PC-3 (cell line): Measurements from ENCODE around the gene FLVCR1. TPM values are rescaled to one million over a fixed set of nuclear protein-coding genes. Genes with fewer than 3 reads are reported as not detected.
"Not testable (repeated sequence)": the region's sequence is repeated elsewhere in the genome, so short reads cannot be mapped to it uniquely, and the experiment has no call there.

Experiments used
- ATAC-seq: fragments of 200-7000 bp; cut with Tn5 transposase; 2 replicates; pipeline ENCODE4 v1.9.1; 2020; ENCODE audit warnings: mild to moderate bottlenecking, moderate library complexity
- BruUV-seq: library from RNA; stranded (reverse); fragments of 400-500 nt; replicated peaks from 2 replicates; lab custom pipeline; 2021; lab: Mats Ljungman, UMichigan
- CTCF ChIA-PET: fragments of 300-600 bp; sonication (Branson Sonifier 250); formaldehyde crosslinking; loops from one replicate; lab custom pipeline; 2022; ENCODE audit warnings: antibody characterized with exemption; lab: Charles Lee
- POLR2A ChIA-PET: fragments of 300-600 bp; sonication (Branson Sonifier 250); formaldehyde crosslinking; loops from one replicate; lab custom pipeline; 2022; ENCODE audit warnings: antibody characterized with exemption; ENCODE audit not compliant: unreplicated experiment; lab: Charles Lee
- DNase-seq: peaks from one replicate; pipeline ENCODE4 v3.0.0-alpha.2; 2015
- H2AFZ ChIP-seq: fragments of 300-600 bp; sonication (generic); 2 replicates; pipeline ENCODE4 v1.6.0; 2016; ENCODE audit warnings: antibody characterized with exemption, low read length
- H3F3A ChIP-seq: fragments of 300-600 bp; sonication (generic); one replicate; pipeline ENCODE4 v1.6.0; 2017; ENCODE audit warnings: antibody characterized with exemption, low read length, control low read depth, mild to moderate bottlenecking; ENCODE audit not compliant: unreplicated experiment
- H3K27ac ChIP-seq: fragments of 300-600 bp; sonication (generic); 2 replicates; pipeline ENCODE4 v1.5.1; 2016; ENCODE audit warnings: mild to moderate bottlenecking, low read length
- H3K27me3 ChIP-seq: fragments of 300-600 bp; sonication (generic); 2 replicates; pipeline ENCODE4 v1.6.1; 2016; ENCODE audit warnings: low read length, mixed read lengths
- H3K36me3 ChIP-seq: fragments of 300-600 bp; sonication (generic); 2 replicates; pipeline ENCODE4 v1.6.1; 2016; ENCODE audit warnings: low read depth, mixed run types, low read length, mixed read lengths
- H3K4me1 ChIP-seq: fragments of 300-600 bp; sonication (generic); 2 replicates; pipeline ENCODE4 v1.5.1; 2016; ENCODE audit warnings: low read length; ENCODE audit not compliant: insufficient read depth
- H3K4me2 ChIP-seq: fragments of 300-600 bp; sonication (generic); 2 replicates; pipeline ENCODE4 v1.6.0; 2016; ENCODE audit warnings: low read length
- H3K4me3 ChIP-seq: fragments of 300-600 bp; sonication (generic); 2 replicates; pipeline ENCODE4 v1.5.1; 2016; ENCODE audit warnings: mild to moderate bottlenecking, low read length, mixed read lengths
- H3K79me2 ChIP-seq: fragments of 300-600 bp; sonication (generic); 2 replicates; pipeline ENCODE4 v1.6.1; 2017; ENCODE audit warnings: low read length, mixed read lengths
- H3K9ac ChIP-seq: fragments of 300-600 bp; sonication (generic); 2 replicates; pipeline ENCODE4 v1.6.0; 2016; ENCODE audit warnings: mild to moderate bottlenecking, low read length
- H3K9me2 ChIP-seq: fragments of 300-600 bp; sonication (generic); replicated peaks from 2 replicates; pipeline ENCODE4 v1.6.1; 2016; ENCODE audit warnings: mixed run types, low read length, mixed read lengths
- H3K9me3 ChIP-seq: fragments of 300-600 bp; sonication (generic); 2 replicates; pipeline ENCODE4 v1.6.1; 2016; ENCODE audit warnings: low read length, mixed read lengths
- H4K20me1 ChIP-seq: fragments of 300-600 bp; sonication (generic); 2 replicates; pipeline ENCODE4 v1.6.1; 2016; ENCODE audit warnings: low read length, mixed read lengths
- CTCF ChIP-seq: fragments of 300-600 bp; sonication (generic); conservative IDR thresholded peaks from 2 replicates; pipeline ENCODE4 v1.5.1; 2017; ENCODE audit warnings: antibody characterized with exemption, low read depth, mild to moderate bottlenecking, low read length
- EZH2 ChIP-seq: fragments of 300-600 bp; sonication (generic); IDR thresholded peaks from one replicate; pipeline ENCODE4 v1.6.1; 2017; ENCODE audit warnings: antibody characterized with exemption, mild to moderate bottlenecking, low read length; ENCODE audit not compliant: unreplicated experiment
- EZH2phosphoT487 ChIP-seq: fragments of 300-600 bp; sonication (generic); IDR thresholded peaks from 2 replicates; pipeline ENCODE4 v1.6.1; 2018; ENCODE audit warnings: mild to moderate bottlenecking, antibody characterized with exemption, low read length, borderline replicate concordance
- intact Hi-C: fragments of 100-400 bp; cut with micrococcal nuclease; formaldehyde crosslinking; loops from 2 replicates; pipeline ENCODE4 v1.9.0; 2023
- total RNA-seq: library from RNA; depleted of rRNA; stranded (reverse); fragments of >200 nt; gene quantifications from 2 replicates; pipeline ENCODE4 v1.2.3, GENCODE V29; 2014

Gene FLVCR1
- total RNA-seq, 1 experiment from 2014 or later = 13.9 TPM

GRCh38 chr1:212862111-212862690 is 4.1 kb downstream of the FLVCR1 start:
- TF ChIP-seq EZH2 (no peak), EZH2phosphoT487 (no peak), CTCF (no peak)
- ChIA-PET POLR2A (no interaction called here), CTCF (no interaction called here)
- BruUV-seq = no TSS peak
- Histone ChIP-seq H3K4me3 (peak overlapping the region; percentile 28), H3K9me2 (no peaks in the 10 kb centered on the region), H3K36me3 (peaks cover 26% of the 10 kb centered on the region), H3K79me2 (peaks cover 57% of the 10 kb centered on the region), H3K4me1 (peaks cover 24% of the 10 kb centered on the region), H3K4me2 (peak overlapping the region; percentile 40), H3K9me3 (no peaks in the 10 kb centered on the region), H3K9ac (no peak overlapping the region), H4K20me1 (peaks cover 17% of the 10 kb centered on the region), H3K27me3 (no peaks in the 10 kb centered on the region), H3F3A (no peaks in the 10 kb centered on the region), H3K27ac (no peak overlapping the region), H2AFZ (no peak overlapping the region)
- DNase-seq = no peak
- intact Hi-C loops = no loop called here
- ATAC-seq = no peak

- DNase-seq, H2AFZ ChIP-seq, H3K9me2 ChIP-seq, intact Hi-C loops, H3K4me2 ChIP-seq, H3K9ac ChIP-seq, H3F3A ChIP-seq, H3K4me3 ChIP-seq, BruUV-seq, H3K27ac ChIP-seq, ATAC-seq, H3K9me3 ChIP-seq, CTCF ChIA-PET, H3K27me3 ChIP-seq: not testable (repeated sequence)
- POLR2A ChIA-PET = interaction anchor here (0.6 kb wide), 1 partner anchor 284 kb away, joined by 12 read pairs; no protein-coding TSS in a partner anchor
- H4K20me1 ChIP-seq = peaks cover 17% of the 10 kb centered on the region
- peaks cover 55% of the 10 kb centered on the region for H3K79me2 ChIP-seq
- H3K4me1 ChIP-seq = peaks cover 23% of the 10 kb centered on the region
- H3K36me3 ChIP-seq = peaks cover 29% of the 10 kb centered on the region
Observed at GRCh38 chr1:212863345-212863744, 5.3 kb downstream of the FLVCR1 start.

GRCh38 chr1:212864201-212864600 is 6.1 kb downstream of the FLVCR1 start:
- POLR2A ChIA-PET = no interaction called here
- no peak overlapping the region for H2AFZ ChIP-seq
- H3K27me3 ChIP-seq = no peaks in the 10 kb centered on the region
- H3K9me3 ChIP-seq = no peaks in the 10 kb centered on the region
- peaks cover 47% of the 10 kb centered on the region for H3K79me2 ChIP-seq
- H3K4me3 ChIP-seq = no peak overlapping the region
- H3K27ac ChIP-seq = no peak overlapping the region
- H3F3A ChIP-seq = no peaks in the 10 kb centered on the region
- BruUV-seq = no TSS peak
- peaks cover 29% of the 10 kb centered on the region for H3K36me3 ChIP-seq
- ATAC-seq (no peak), DNase-seq (no peak)
- H3K9me2 ChIP-seq = no peaks in the 10 kb centered on the region
- intact Hi-C loops = no loop called here
- no peak for TF ChIP-seq EZH2phosphoT487
- TF ChIP-seq EZH2 = no peak
- TF ChIP-seq CTCF = no peak
- peaks cover 17% of the 10 kb centered on the region for H4K20me1 ChIP-seq
- H3K9ac ChIP-seq = no peak overlapping the region
- CTCF ChIA-PET = no interaction called here
- no peak overlapping the region for H3K4me2 ChIP-seq
- peaks cover 23% of the 10 kb centered on the region for H3K4me1 ChIP-seq
